HEK293 (cell line): ENCODE data around the gene CAMK1.

Source experiments
- GLIS1 ChIP-seq: fragments of 450-650 bp; formaldehyde crosslinking; IDR thresholded peaks from 2 replicates; pipeline ENCODE4 v1.5.1; 2016; ENCODE audit warnings: missing biosample characterization, missing genetic modification characterization
- PRDM1 ChIP-seq: fragments of 450-650 bp; formaldehyde crosslinking; IDR thresholded peaks from 2 replicates; pipeline ENCODE4; 2016; ENCODE audit warnings: missing biosample characterization, missing genetic modification characterization
- SCRT2 ChIP-seq: fragments of 450-650 bp; formaldehyde crosslinking; IDR thresholded peaks from 2 replicates; pipeline ENCODE4 v1.5.1; 2016; ENCODE audit warnings: missing biosample characterization, missing genetic modification characterization
- ZBTB1 ChIP-seq: fragments of 450-650 bp; formaldehyde crosslinking; IDR thresholded peaks from 2 replicates; pipeline ENCODE4 v1.5.1; 2016; ENCODE audit warnings: missing biosample characterization, missing genetic modification characterization
- ZBTB8A ChIP-seq: fragments of 450-650 bp; formaldehyde crosslinking; IDR thresholded peaks from 2 replicates; pipeline ENCODE4 v1.5.1; 2016; ENCODE audit warnings: missing biosample characterization, missing genetic modification characterization
- ZNF175 ChIP-seq: fragments of 450-650 bp; formaldehyde crosslinking; IDR thresholded peaks from 2 replicates; pipeline ENCODE4 v1.5.1; 2016; ENCODE audit warnings: missing biosample characterization, missing genetic modification characterization
- ZNF214 ChIP-seq: fragments of 450-650 bp; formaldehyde crosslinking; IDR thresholded peaks from 2 replicates; pipeline ENCODE4 v1.5.1; 2017; ENCODE audit warnings: missing biosample characterization, mild to moderate bottlenecking, missing genetic modification characterization, borderline replicate concordance
- ZNF335 ChIP-seq: fragments of 450-650 bp; formaldehyde crosslinking; conservative IDR thresholded peaks from 2 replicates; pipeline ENCODE4 v1.5.1; 2016; ENCODE audit warnings: missing biosample characterization, missing genetic modification characterization
- ZNF391 ChIP-seq: fragments of 450-650 bp; formaldehyde crosslinking; IDR thresholded peaks from 2 replicates; pipeline ENCODE4 v1.5.1; 2016; ENCODE audit warnings: low read depth, missing biosample characterization, missing genetic modification characterization, borderline replicate concordance
- ZNF561 ChIP-seq: fragments of 450-650 bp; IDR thresholded peaks from 2 replicates; pipeline ENCODE4 v1.5.1; 2018; ENCODE audit warnings: missing biosample characterization, missing genetic modification characterization, borderline replicate concordance
- ZNF624 ChIP-seq: fragments of 450-650 bp; formaldehyde crosslinking; IDR thresholded peaks from 2 replicates; pipeline ENCODE4 v1.5.1; 2017; ENCODE audit warnings: missing biosample characterization, missing genetic modification characterization
- ZNF629 ChIP-seq: fragments of 450-650 bp; formaldehyde crosslinking; IDR thresholded peaks from 2 replicates; pipeline ENCODE4 v1.5.1; 2017; ENCODE audit warnings: missing biosample characterization, missing genetic modification characterization
- ZNF707 ChIP-seq: fragments of 450-650 bp; formaldehyde crosslinking; IDR thresholded peaks from 2 replicates; pipeline ENCODE4 v1.5.1; 2016; ENCODE audit warnings: missing biosample characterization, missing genetic modification characterization
- ZNF776 ChIP-seq: fragments of 450-650 bp; formaldehyde crosslinking; IDR thresholded peaks from 2 replicates; pipeline ENCODE4 v1.5.0; 2017; ENCODE audit warnings: missing biosample characterization, missing genetic modification characterization, borderline replicate concordance
- ZNF843 ChIP-seq: fragments of 450-650 bp; formaldehyde crosslinking; IDR thresholded peaks from 2 replicates; pipeline ENCODE4 v1.5.1; 2016; ENCODE audit warnings: missing biosample characterization, missing genetic modification characterization
- ZSCAN16 ChIP-seq: fragments of 450-650 bp; formaldehyde crosslinking; IDR thresholded peaks from 2 replicates; pipeline ENCODE4 v1.5.1; 2016; ENCODE audit warnings: missing biosample characterization, missing genetic modification characterization
- TF ChIP-seq, protein P1 (sequence below): fragments of 450-650 bp; formaldehyde crosslinking; IDR thresholded peaks from 2 replicates; pipeline ENCODE4; 2016; ENCODE audit warnings: missing biosample characterization, missing genetic modification characterization
- TF ChIP-seq, protein P2 (sequence below): fragments of 450-650 bp; formaldehyde crosslinking; IDR thresholded peaks from 2 replicates; pipeline ENCODE4 v1.5.1; 2016; ENCODE audit warnings: missing biosample characterization, missing genetic modification characterization
- TF ChIP-seq, protein P3 (sequence below): fragments of 450-650 bp; formaldehyde crosslinking; IDR thresholded peaks from 2 replicates; pipeline ENCODE4 v1.5.1; 2017; ENCODE audit warnings: missing biosample characterization, missing genetic modification characterization
- TF ChIP-seq, protein P4 (sequence below): fragments of 450-650 bp; formaldehyde crosslinking; IDR thresholded peaks from 2 replicates; pipeline ENCODE4 v1.5.1; 2017; ENCODE audit warnings: missing biosample characterization, missing genetic modification characterization
- TF ChIP-seq, protein P5 (sequence below): IDR thresholded peaks from 2 replicates; pipeline ENCODE4 v1.6.1; 2011; ENCODE audit warnings: mild to moderate bottlenecking, low read depth, low read length, borderline replicate concordance
- TF ChIP-seq, protein P6 (sequence below): fragments of 450-650 bp; formaldehyde crosslinking; IDR thresholded peaks from 2 replicates; pipeline ENCODE4 v1.5.1; 2016; ENCODE audit warnings: missing biosample characterization, missing genetic modification characterization
- TF ChIP-seq, protein P7 (sequence below): fragments of 450-650 bp; formaldehyde crosslinking; IDR thresholded peaks from 2 replicates; pipeline ENCODE4 v1.5.1; 2016; ENCODE audit warnings: missing biosample characterization, missing genetic modification characterization

Gene CAMK1

DNA sequence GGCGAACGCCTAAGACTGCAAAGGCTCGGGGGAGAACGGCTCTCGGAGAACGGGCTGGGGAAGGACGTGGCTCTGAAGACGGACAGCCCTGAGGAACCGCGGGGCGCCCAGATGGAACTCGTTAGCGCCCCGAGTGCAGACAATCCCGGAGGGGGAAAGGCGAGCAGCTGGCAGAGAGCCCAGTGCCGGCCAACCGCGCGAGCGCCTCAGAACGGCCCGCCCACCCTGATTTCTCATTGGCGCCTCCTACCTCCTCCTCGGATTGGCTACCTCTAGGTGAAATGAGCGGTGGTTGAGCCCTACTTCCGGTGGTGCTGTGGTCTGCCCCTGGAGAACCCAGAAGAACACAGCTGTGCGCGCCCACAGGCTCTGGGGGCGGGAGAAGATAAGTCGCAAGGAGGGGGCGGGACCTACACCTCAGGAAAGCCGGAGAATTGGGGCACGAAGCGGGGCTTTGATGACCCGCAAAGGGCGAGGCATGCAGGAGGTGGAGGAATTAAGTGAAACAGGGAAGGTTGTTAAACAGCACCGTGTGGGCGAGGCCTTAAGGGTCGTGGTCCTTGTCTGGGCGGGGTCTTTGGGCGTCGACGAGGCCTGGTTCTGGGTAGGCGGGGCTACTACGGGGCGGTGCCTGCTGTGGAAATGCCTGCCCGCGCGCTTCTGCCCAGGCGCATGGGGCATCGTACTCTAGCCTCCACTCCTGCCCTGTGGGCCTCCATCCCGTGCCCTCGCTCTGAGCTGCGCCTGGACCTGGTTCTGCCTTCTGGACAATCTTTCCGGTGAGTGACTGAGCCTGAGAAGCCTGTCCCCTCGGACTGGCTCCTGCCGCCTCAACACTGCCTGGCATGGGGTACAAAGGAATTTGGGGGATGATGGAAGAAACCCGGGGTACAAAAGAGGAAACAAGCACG, 19.8 kb downstream of the CAMK1 start, which contains the start of gene OGG1 (continued):
- TF ChIP-seq, protein P1, sequence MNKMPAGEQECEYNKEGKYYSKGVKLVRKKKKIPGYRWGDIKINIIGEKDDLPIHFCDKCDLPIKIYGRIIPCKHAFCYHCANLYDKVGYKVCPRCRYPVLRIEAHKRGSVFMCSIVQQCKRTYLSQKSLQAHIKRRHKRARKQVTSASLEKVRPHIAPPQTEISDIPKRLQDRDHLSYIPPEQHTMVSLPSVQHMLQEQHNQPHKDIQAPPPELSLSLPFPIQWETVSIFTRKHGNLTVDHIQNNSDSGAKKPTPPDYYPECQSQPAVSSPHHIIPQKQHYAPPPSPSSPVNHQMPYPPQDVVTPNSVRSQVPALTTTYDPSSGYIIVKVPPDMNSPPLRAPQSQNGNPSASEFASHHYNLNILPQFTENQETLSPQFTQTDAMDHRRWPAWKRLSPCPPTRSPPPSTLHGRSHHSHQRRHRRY = no peak
- TF ChIP-seq, protein P2, sequence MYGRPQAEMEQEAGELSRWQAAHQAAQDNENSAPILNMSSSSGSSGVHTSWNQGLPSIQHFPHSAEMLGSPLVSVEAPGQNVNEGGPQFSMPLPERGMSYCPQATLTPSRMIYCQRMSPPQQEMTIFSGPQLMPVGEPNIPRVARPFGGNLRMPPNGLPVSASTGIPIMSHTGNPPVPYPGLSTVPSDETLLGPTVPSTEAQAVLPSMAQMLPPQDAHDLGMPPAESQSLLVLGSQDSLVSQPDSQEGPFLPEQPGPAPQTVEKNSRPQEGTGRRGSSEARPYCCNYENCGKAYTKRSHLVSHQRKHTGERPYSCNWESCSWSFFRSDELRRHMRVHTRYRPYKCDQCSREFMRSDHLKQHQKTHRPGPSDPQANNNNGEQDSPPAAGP (tag by site-specific recombination) = no peak
- TF ChIP-seq ZBTB1 (tag by site-specific recombination) = no peak
- TF ChIP-seq SCRT2 = peak; percentile 46; the same call in 1 of the 2 replicates
- TF ChIP-seq ZSCAN16 (tag by site-specific recombination) = no peak
- no peak; the same call in 1 of the 2 replicates for TF ChIP-seq ZNF843 (tag by site-specific recombination)
- TF ChIP-seq ZNF335 (tag by site-specific recombination) = peak; percentile 96
- TF ChIP-seq ZNF561 = peak; percentile 19; the same call in 1 of the 2 replicates
- TF ChIP-seq, protein P3, sequence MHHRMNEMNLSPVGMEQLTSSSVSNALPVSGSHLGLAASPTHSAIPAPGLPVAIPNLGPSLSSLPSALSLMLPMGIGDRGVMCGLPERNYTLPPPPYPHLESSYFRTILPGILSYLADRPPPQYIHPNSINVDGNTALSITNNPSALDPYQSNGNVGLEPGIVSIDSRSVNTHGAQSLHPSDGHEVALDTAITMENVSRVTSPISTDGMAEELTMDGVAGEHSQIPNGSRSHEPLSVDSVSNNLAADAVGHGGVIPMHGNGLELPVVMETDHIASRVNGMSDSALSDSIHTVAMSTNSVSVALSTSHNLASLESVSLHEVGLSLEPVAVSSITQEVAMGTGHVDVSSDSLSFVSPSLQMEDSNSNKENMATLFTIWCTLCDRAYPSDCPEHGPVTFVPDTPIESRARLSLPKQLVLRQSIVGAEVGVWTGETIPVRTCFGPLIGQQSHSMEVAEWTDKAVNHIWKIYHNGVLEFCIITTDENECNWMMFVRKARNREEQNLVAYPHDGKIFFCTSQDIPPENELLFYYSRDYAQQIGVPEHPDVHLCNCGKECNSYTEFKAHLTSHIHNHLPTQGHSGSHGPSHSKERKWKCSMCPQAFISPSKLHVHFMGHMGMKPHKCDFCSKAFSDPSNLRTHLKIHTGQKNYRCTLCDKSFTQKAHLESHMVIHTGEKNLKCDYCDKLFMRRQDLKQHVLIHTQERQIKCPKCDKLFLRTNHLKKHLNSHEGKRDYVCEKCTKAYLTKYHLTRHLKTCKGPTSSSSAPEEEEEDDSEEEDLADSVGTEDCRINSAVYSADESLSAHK (tag by site-specific recombination) = no peak
- TF ChIP-seq ZNF175 (tag by site-specific recombination) = no peak
- TF ChIP-seq ZNF214 = no peak
- TF ChIP-seq ZNF391 (tag by site-specific recombination) = peak; percentile 21; the same call in 1 of the 2 replicates
- TF ChIP-seq ZNF776 (tag by site-specific recombination) = no peak
- no peak; the same call in 1 of the 2 replicates for TF ChIP-seq PRDM1 (tag by site-specific recombination)
- TF ChIP-seq, protein P4, sequence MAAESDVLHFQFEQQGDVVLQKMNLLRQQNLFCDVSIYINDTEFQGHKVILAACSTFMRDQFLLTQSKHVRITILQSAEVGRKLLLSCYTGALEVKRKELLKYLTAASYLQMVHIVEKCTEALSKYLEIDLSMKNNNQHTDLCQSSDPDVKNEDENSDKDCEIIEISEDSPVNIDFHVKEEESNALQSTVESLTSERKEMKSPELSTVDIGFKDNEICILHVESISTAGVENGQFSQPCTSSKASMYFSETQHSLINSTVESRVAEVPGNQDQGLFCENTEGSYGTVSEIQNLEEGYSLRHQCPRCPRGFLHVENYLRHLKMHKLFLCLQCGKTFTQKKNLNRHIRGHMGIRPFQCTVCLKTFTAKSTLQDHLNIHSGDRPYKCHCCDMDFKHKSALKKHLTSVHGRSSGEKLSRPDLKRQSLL = peak; percentile 69
- TF ChIP-seq, protein P5, sequence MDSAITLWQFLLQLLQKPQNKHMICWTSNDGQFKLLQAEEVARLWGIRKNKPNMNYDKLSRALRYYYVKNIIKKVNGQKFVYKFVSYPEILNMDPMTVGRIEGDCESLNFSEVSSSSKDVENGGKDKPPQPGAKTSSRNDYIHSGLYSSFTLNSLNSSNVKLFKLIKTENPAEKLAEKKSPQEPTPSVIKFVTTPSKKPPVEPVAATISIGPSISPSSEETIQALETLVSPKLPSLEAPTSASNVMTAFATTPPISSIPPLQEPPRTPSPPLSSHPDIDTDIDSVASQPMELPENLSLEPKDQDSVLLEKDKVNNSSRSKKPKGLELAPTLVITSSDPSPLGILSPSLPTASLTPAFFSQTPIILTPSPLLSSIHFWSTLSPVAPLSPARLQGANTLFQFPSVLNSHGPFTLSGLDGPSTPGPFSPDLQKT = no peak
- peak; percentile 59 for TF ChIP-seq GLIS1 (tag by site-specific recombination)
- peak; percentile 96 for TF ChIP-seq ZBTB8A
- no peak for TF ChIP-seq ZNF707 (tag by site-specific recombination)
- no peak for TF ChIP-seq ZNF624 (tag by site-specific recombination)
- TF ChIP-seq, protein P6, sequence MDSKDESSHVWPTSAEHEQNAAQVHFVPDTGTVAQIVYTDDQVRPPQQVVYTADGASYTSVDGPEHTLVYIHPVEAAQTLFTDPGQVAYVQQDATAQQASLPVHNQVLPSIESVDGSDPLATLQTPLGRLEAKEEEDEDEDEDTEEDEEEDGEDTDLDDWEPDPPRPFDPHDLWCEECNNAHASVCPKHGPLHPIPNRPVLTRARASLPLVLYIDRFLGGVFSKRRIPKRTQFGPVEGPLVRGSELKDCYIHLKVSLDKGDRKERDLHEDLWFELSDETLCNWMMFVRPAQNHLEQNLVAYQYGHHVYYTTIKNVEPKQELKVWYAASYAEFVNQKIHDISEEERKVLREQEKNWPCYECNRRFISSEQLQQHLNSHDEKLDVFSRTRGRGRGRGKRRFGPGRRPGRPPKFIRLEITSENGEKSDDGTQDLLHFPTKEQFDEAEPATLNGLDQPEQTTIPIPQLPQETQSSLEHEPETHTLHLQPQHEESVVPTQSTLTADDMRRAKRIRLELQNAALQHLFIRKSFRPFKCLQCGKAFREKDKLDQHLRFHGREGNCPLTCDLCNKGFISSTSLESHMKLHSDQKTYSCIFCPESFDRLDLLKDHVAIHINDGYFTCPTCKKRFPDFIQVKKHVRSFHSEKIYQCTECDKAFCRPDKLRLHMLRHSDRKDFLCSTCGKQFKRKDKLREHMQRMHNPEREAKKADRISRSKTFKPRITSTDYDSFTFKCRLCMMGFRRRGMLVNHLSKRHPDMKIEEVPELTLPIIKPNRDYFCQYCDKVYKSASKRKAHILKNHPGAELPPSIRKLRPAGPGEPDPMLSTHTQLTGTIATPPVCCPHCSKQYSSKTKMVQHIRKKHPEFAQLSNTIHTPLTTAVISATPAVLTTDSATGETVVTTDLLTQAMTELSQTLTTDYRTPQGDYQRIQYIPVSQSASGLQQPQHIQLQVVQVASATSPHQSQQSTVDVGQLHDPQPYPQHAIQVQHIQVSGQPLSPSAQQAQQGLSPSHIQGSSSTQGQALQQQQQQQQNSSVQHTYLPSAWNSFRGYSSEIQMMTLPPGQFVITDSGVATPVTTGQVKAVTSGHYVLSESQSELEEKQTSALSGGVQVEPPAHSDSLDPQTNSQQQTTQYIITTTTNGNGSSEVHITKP (tag by site-specific recombination) = peak; percentile 96
- TF ChIP-seq ZNF629 = peak; percentile 71
- TF ChIP-seq, protein P7, sequence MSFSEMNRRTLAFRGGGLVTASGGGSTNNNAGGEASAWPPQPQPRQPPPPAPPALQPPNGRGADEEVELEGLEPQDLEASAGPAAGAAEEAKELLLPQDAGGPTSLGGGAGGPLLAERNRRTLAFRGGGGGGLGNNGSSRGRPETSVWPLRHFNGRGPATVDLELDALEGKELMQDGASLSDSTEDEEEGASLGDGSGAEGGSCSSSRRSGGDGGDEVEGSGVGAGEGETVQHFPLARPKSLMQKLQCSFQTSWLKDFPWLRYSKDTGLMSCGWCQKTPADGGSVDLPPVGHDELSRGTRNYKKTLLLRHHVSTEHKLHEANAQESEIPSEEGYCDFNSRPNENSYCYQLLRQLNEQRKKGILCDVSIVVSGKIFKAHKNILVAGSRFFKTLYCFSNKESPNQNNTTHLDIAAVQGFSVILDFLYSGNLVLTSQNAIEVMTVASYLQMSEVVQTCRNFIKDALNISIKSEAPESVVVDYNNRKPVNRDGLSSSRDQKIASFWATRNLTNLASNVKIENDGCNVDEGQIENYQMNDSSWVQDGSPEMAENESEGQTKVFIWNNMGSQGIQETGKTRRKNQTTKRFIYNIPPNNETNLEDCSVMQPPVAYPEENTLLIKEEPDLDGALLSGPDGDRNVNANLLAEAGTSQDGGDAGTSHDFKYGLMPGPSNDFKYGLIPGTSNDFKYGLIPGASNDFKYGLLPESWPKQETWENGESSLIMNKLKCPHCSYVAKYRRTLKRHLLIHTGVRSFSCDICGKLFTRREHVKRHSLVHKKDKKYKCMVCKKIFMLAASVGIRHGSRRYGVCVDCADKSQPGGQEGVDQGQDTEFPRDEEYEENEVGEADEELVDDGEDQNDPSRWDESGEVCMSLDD (tag by site-specific recombination) = peak; percentile 81
